ENCODE measurements around the gene CRABP2.

The CRABP2 gene

GRCh38 chr1:156689035-156689952, 16.1 kb downstream of the CRABP2 start:
- peak; percentile 90 for DNase-seq

GRCh38 chr1:156684227-156684782, 21.1 kb downstream of the CRABP2 start:
- no peak for DNase-seq

GRCh38 chr1:156682166-156682890, 23.1 kb downstream of the CRABP2 start:
- DNase-seq: no peak

- no peak for DNase-seq
Measured at GRCh38 chr1:156681196-156681960, 24.0 kb downstream of the CRABP2 start.

- DNase-seq: no peak
Measured at GRCh38 chr1:156680056-156680455, 25.3 kb downstream of the CRABP2 start.

- DNase-seq: peak; percentile 87
Measured at GRCh38 chr1:156677616-156678596, 27.5 kb downstream of the CRABP2 start.

GRCh38 chr1:156676820-156677615, 28.4 kb downstream of the CRABP2 start, which contains the start of gene NES:
Gene NES (minus strand): TSS chr1:156677407. CDS start chr1:156677264, 143 bp downstream.
- peak; percentile 93 for DNase-seq

- no peak for DNase-seq
Measured at GRCh38 chr1:156676114-156676819, 29.1 kb downstream of the CRABP2 start.

- peak; percentile 73 for DNase-seq
Measured at GRCh38 chr1:156675210-156676113, 29.9 kb downstream of the CRABP2 start.

- no peak for DNase-seq
Measured at GRCh38 chr1:156673387-156674121, 31.8 kb downstream of the CRABP2 start.

- no peak for DNase-seq
Measured at GRCh38 chr1:156671804-156672203, 33.6 kb downstream of the CRABP2 start.

- DNase-seq: no peak
Measured at GRCh38 chr1:156670791-156671190, 34.6 kb downstream of the CRABP2 start.

GRCh38 chr1:156670359-156670758, 35.0 kb downstream of the CRABP2 start:
- DNase-seq: no peak

- no peak for DNase-seq
Measured at GRCh38 chr1:156669794-156670193, 35.6 kb downstream of the CRABP2 start.

- no peak for DNase-seq
Measured at GRCh38 chr1:156668801-156669637, 36.4 kb downstream of the CRABP2 start.

- no peak for DNase-seq
Measured at GRCh38 chr1:156667968-156668709, 37.2 kb downstream of the CRABP2 start.
